LNCaP clone FGC (cell line): ENCODE results near the gene FAHD1.

Experiments used
- DNase-seq: peaks from one replicate; pipeline ENCODE4 v3.0.0-alpha.2; 2011; ENCODE audit warnings: low read depth
- H3K4me3 ChIP-seq: 2 replicates; pipeline ENCODE4 v1.5.1; 2011; ENCODE audit warnings: mild to moderate bottlenecking, low read depth, low read length, control low read depth
- CTCF ChIP-seq: IDR thresholded peaks from 2 replicates; pipeline ENCODE4 v1.5.1; 2012; ENCODE audit warnings: mild to moderate bottlenecking; ENCODE audit not compliant: control insufficient read depth, insufficient read depth; ENCODE audit errors: extremely low read depth

The FAHD1 gene

GRCh38 chr16:1786242-1787055, 40.6 kb upstream of the FAHD1 start:
- no peak for TF ChIP-seq CTCF
- DNase-seq: no peak
- H3K4me3 ChIP-seq: no peak overlapping the region

GRCh38 chr16:1787056-1787321, 40.0 kb upstream of the FAHD1 start:
- DNase-seq: no peak

GRCh38 chr16:1787322-1788094, 39.5 kb upstream of the FAHD1 start:
- no peak for TF ChIP-seq CTCF
- no peak for DNase-seq
- no peak overlapping the region for H3K4me3 ChIP-seq

More at GRCh38 chr16:1787056-1787321, 40.0 kb upstream of the FAHD1 start:
- no peak for TF ChIP-seq CTCF
- H3K4me3 ChIP-seq: no peak overlapping the region

- DNase-seq: no peak
- no peak for TF ChIP-seq CTCF
- H3K4me3 ChIP-seq: no peak overlapping the region
These were observed 38.8 kb upstream of the FAHD1 start for GRCh38 chr16:1788095-1788707.

GRCh38 chr16:1788708-1789100, 38.3 kb upstream of the FAHD1 start:
- no peak for TF ChIP-seq CTCF
- no peak overlapping the region for H3K4me3 ChIP-seq
- no peak for DNase-seq

GRCh38 chr16:1789643-1790045, 37.4 kb upstream of the FAHD1 start:
- no peak overlapping the region for H3K4me3 ChIP-seq
- TF ChIP-seq CTCF: no peak
- no peak for DNase-seq

- no peak for TF ChIP-seq CTCF
- H3K4me3 ChIP-seq: no peak overlapping the region
- DNase-seq: no peak
These were observed 36.8 kb upstream of the FAHD1 start for GRCh38 chr16:1790261-1790610.
